ENCODE results near the gene HNRNPL. TPM values are rescaled to one million over a fixed set of nuclear protein-coding genes. Genes with fewer than 3 reads are reported as not detected.

HNRNPL gene
- total and polyA plus RNA-seq, 2 experiments from 2014 or later, result 184 to 209 TPM

DNA sequence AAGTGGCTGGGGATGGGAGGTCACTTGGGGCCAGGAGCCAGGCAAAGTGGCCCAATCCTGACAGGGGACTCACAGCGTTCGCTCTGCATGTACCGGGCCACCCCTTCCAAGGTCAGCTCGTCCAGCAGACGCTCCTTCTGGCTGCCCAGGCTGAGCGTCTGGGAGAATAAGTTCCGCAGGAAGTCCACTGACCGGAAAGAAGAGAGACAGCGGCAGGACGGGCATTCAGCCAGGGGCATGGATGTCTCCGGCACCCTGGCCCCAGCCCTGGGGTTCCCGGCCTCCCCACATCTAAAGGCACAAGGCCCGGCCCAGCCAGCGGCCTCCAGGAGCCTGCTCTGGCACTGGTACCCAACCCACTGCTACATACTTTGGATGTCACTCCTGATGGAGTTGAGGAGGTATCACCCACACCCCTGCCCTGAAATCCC, 43.6 kb upstream of the HNRNPL start:
- Histone ChIP-seq H3K9me2 (replicated peaks; ENCODE audit: insufficient read depth) (no peaks in the 10 kb centered on the region), H3K27me3 (no peaks in the 10 kb centered on the region), H3K79me2 (peaks cover 28% of the 10 kb centered on the region), H3K4me3 (no peak overlapping the region), H3K36me3 (replicated peaks; ENCODE audit: insufficient read depth, low read depth) (no peaks in the 10 kb centered on the region), H3K9me3 (ENCODE audit: low read depth) (no peaks in the 10 kb centered on the region), H2AFZ (no peak overlapping the region), H3K27ac (no peak overlapping the region), H3K4me2 (no peak overlapping the region), H3K4me1 (ENCODE audit: insufficient read depth) (peaks cover 2% of the 10 kb centered on the region), H4K20me1 (ENCODE audit: insufficient read depth, poor library complexity, severe bottlenecking) (no peaks in the 10 kb centered on the region)
- DNase-seq (ENCODE audit: low spot score), result no peak
- 99% methylated on average over 14 of the region's 14 CpGs for WGBS (ENCODE audit: low lambda C conversion rate, missing lambda C conversion rate)
- TF ChIP-seq, protein P1, sequence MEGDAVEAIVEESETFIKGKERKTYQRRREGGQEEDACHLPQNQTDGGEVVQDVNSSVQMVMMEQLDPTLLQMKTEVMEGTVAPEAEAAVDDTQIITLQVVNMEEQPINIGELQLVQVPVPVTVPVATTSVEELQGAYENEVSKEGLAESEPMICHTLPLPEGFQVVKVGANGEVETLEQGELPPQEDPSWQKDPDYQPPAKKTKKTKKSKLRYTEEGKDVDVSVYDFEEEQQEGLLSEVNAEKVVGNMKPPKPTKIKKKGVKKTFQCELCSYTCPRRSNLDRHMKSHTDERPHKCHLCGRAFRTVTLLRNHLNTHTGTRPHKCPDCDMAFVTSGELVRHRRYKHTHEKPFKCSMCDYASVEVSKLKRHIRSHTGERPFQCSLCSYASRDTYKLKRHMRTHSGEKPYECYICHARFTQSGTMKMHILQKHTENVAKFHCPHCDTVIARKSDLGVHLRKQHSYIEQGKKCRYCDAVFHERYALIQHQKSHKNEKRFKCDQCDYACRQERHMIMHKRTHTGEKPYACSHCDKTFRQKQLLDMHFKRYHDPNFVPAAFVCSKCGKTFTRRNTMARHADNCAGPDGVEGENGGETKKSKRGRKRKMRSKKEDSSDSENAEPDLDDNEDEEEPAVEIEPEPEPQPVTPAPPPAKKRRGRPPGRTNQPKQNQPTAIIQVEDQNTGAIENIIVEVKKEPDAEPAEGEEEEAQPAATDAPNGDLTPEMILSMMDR (IDR thresholded peaks at IDR 0.05; ENCODE audit: poor library complexity), result no peak
- no peak for TF ChIP-seq EZH2phosphoT487 (IDR thresholded peaks at IDR 0.05; ENCODE audit: low read depth, severe bottlenecking, unreplicated experiment)
- no peak for TF ChIP-seq EZH2 (IDR thresholded peaks at IDR 0.05; ENCODE audit: borderline replicate concordance)

GRCh38 chr19:38892841-38893240, 43.1 kb upstream of the HNRNPL start:
- Histone ChIP-seq H3K79me2 (peaks cover 23% of the 10 kb centered on the region), H3K4me2 (no peak overlapping the region), H3K27ac (no peak overlapping the region), H3K9me3 (ENCODE audit: low read depth) (no peaks in the 10 kb centered on the region), H4K20me1 (ENCODE audit: insufficient read depth, poor library complexity, severe bottlenecking) (no peaks in the 10 kb centered on the region), H3K27me3 (no peaks in the 10 kb centered on the region), H3K4me1 (ENCODE audit: insufficient read depth) (no peaks in the 10 kb centered on the region), H3K4me3 (no peak overlapping the region), H3K9me2 (replicated peaks; ENCODE audit: insufficient read depth) (no peaks in the 10 kb centered on the region), H3K36me3 (replicated peaks; ENCODE audit: insufficient read depth, low read depth) (no peaks in the 10 kb centered on the region), H2AFZ (no peak overlapping the region)
- TF ChIP-seq EZH2phosphoT487 (IDR thresholded peaks at IDR 0.05; ENCODE audit: low read depth, severe bottlenecking, unreplicated experiment) (no peak), EZH2 (IDR thresholded peaks at IDR 0.05; ENCODE audit: borderline replicate concordance) (no peak)
- TF ChIP-seq, protein P1 (IDR thresholded peaks at IDR 0.05; ENCODE audit: poor library complexity), result no peak
- DNase-seq (ENCODE audit: low spot score), result no peak
- WGBS (ENCODE audit: low lambda C conversion rate, missing lambda C conversion rate), result 90% methylated on average over 5 of the region's 5 CpGs

DNA sequence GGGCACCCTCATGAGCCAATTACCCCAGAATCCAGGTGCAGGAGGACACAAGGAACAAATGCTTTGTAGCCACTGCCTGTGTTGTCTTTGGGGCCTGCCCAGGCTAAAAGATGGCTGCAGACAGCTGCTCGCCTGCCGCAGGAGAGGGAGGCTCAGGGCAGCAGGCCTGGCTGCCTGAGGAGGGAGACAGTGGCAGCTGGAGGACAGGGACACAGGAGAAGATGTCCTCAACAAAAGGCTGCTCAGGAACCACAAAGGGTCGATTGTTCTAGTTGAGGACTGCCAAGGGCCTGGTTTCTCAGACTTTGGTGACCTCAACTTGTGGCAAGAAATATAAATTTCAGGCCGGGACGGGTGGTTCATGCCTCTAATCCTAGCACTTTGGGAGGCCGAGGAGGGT, 42.0 kb upstream of the HNRNPL start:
- Histone ChIP-seq H3K27me3 (no peaks in the 10 kb centered on the region), H2AFZ (no peak overlapping the region), H4K20me1 (ENCODE audit: insufficient read depth, poor library complexity, severe bottlenecking) (no peaks in the 10 kb centered on the region), H3K9me2 (replicated peaks; ENCODE audit: insufficient read depth) (no peaks in the 10 kb centered on the region), H3K4me3 (no peak overlapping the region), H3K27ac (no peak overlapping the region), H3K4me1 (ENCODE audit: insufficient read depth) (no peaks in the 10 kb centered on the region), H3K79me2 (peaks cover 13% of the 10 kb centered on the region), H3K4me2 (no peak overlapping the region), H3K9me3 (ENCODE audit: low read depth) (no peaks in the 10 kb centered on the region), H3K36me3 (replicated peaks; ENCODE audit: insufficient read depth, low read depth) (no peaks in the 10 kb centered on the region)
- DNase-seq (ENCODE audit: low spot score), result no peak
- TF ChIP-seq, protein P1 (IDR thresholded peaks at IDR 0.05; ENCODE audit: poor library complexity), result no peak
- no peak for TF ChIP-seq EZH2 (IDR thresholded peaks at IDR 0.05; ENCODE audit: borderline replicate concordance)
- TF ChIP-seq EZH2phosphoT487 (IDR thresholded peaks at IDR 0.05; ENCODE audit: low read depth, severe bottlenecking, unreplicated experiment), result no peak
- WGBS (ENCODE audit: low lambda C conversion rate, missing lambda C conversion rate), result 92% methylated on average over 6 of the region's 6 CpGs

GRCh38 chr19:38890686-38891085, 40.9 kb upstream of the HNRNPL start:
- no peak overlapping the region for H3K27ac ChIP-seq
- H3K79me2 ChIP-seq, result peaks cover 4% of the 10 kb centered on the region
- H3K4me2 ChIP-seq, result no peak overlapping the region
- TF ChIP-seq EZH2phosphoT487 (IDR thresholded peaks at IDR 0.05; ENCODE audit: low read depth, severe bottlenecking, unreplicated experiment), result no peak
- TF ChIP-seq, protein P1 (IDR thresholded peaks at IDR 0.05; ENCODE audit: poor library complexity), result no peak
- TF ChIP-seq EZH2 (IDR thresholded peaks at IDR 0.05; ENCODE audit: borderline replicate concordance), result no peak
- no peak for DNase-seq (ENCODE audit: low spot score)
- H3K9me2 ChIP-seq (replicated peaks; ENCODE audit: insufficient read depth), result no peaks in the 10 kb centered on the region
- no peak overlapping the region for H2AFZ ChIP-seq
- no peaks in the 10 kb centered on the region for H3K27me3 ChIP-seq
- H3K4me1 ChIP-seq (ENCODE audit: insufficient read depth), result no peaks in the 10 kb centered on the region
- H3K4me3 ChIP-seq, result no peak overlapping the region
- no peaks in the 10 kb centered on the region for H4K20me1 ChIP-seq (ENCODE audit: insufficient read depth, poor library complexity, severe bottlenecking)
- no peaks in the 10 kb centered on the region for H3K9me3 ChIP-seq (ENCODE audit: low read depth)
- H3K36me3 ChIP-seq (replicated peaks; ENCODE audit: insufficient read depth, low read depth), result no peaks in the 10 kb centered on the region

Data from hepatocyte (in vitro differentiated cells).